ENCODE results near the gene TBX15.

Gene TBX15

GRCh38 chr1:118877668-118878396, 110.3 kb downstream of the TBX15 start:
- DNase-seq, result no peak

- DNase-seq, result no peak
Observed at GRCh38 chr1:118871582-118872171, 116.5 kb downstream of the TBX15 start.

- no peak for DNase-seq
Observed at GRCh38 chr1:118868387-118868786, 119.8 kb downstream of the TBX15 start.

- no peak for DNase-seq
Observed at GRCh38 chr1:118866330-118866729, 121.8 kb downstream of the TBX15 start.

- no peak for DNase-seq
Observed at GRCh38 chr1:118863688-118864087, 124.5 kb downstream of the TBX15 start.

GRCh38 chr1:118862755-118863154, 125.4 kb downstream of the TBX15 start:
- no peak for DNase-seq

GRCh38 chr1:118861216-118861615, 126.9 kb downstream of the TBX15 start:
- no peak for DNase-seq

GRCh38 chr1:118859999-118860398, 128.1 kb downstream of the TBX15 start:
- no peak for DNase-seq

- no peak for DNase-seq
Observed at GRCh38 chr1:118846443-118846842, 141.7 kb downstream of the TBX15 start.

GRCh38 chr1:118842452-118843201, 145.5 kb downstream of the TBX15 start:
- no peak for DNase-seq

GRCh38 chr1:118841521-118841920, 146.6 kb downstream of the TBX15 start:
- no peak for DNase-seq

All from NK-92 treated with Interleukin-12 subunit alpha and Interleukin-12 subunit beta, amount 100 ng/mL, for 24 hours (cell line).